NCI-H1930 (cell line): Measurements from ENCODE around the gene LRPAP1.
A peak's percentile ranks its signal among the peaks of the same experiment; 100 is the strongest.

Experiments
- DNase-seq, 2 experiments: peaks; one replicate each; lab custom pipeline; 2025; lab: John Stamatoyannopoulos, UW

Gene LRPAP1

GRCh38 chr4:3500111-3500510, 32.1 kb downstream of the LRPAP1 start:
- no peak for DNase-seq

- DNase-seq, result no peak
These were observed 32.5 kb downstream of the LRPAP1 start for GRCh38 chr4:3499710-3500109.

- no peak for DNase-seq
These were observed 33.2 kb downstream of the LRPAP1 start for GRCh38 chr4:3498901-3499510.

- DNase-seq, result no peak
These were observed 33.8 kb downstream of the LRPAP1 start for GRCh38 chr4:3498407-3498806.

- DNase-seq, result no peak
These were observed 34.5 kb downstream of the LRPAP1 start for GRCh38 chr4:3497523-3498389.

GRCh38 chr4:3497095-3497494, 35.1 kb downstream of the LRPAP1 start:
- no peak for DNase-seq

GRCh38 chr4:3496021-3496420, 36.2 kb downstream of the LRPAP1 start:
- DNase-seq, result no peak

- no peak for DNase-seq
These were observed 36.8 kb downstream of the LRPAP1 start for GRCh38 chr4:3495204-3495975.

GRCh38 chr4:3494462-3494871, 37.8 kb downstream of the LRPAP1 start:
- no peak for DNase-seq

- no peak for DNase-seq
These were observed 38.3 kb downstream of the LRPAP1 start for GRCh38 chr4:3493720-3494461.

- no peak for DNase-seq
These were observed 39.2 kb downstream of the LRPAP1 start for GRCh38 chr4:3492741-3493719.

- no peak for DNase-seq
These were observed 40.4 kb downstream of the LRPAP1 start for GRCh38 chr4:3491681-3492405.

GRCh38 chr4:3489451-3489962, 42.7 kb downstream of the LRPAP1 start:
- peak; percentile 9 to 18 for DNase-seq

- DNase-seq, result no peak
These were observed 43.4 kb downstream of the LRPAP1 start for GRCh38 chr4:3488820-3489219.

- no peak for DNase-seq
These were observed 44.4 kb downstream of the LRPAP1 start for GRCh38 chr4:3487861-3488260.

- no peak for DNase-seq
These were observed 45.4 kb downstream of the LRPAP1 start for GRCh38 chr4:3486541-3487540.

GRCh38 chr4:3485886-3486540, 46.2 kb downstream of the LRPAP1 start:
- no peak for DNase-seq
